Neural cell (in vitro differentiated cells): ENCODE data around the gene FOXP2.

ENCODE experiments used
- EZH2 ChIP-seq: fragments of 200-600, 300-800 bp; shearing (Covaris generic), sonication (generic); IDR thresholded peaks from 2 replicates; pipeline ENCODE4 v1.6.1; 2014; ENCODE audit warnings: antibody characterized with exemption, low read length, borderline replicate concordance, mild to moderate bottlenecking; ENCODE audit not compliant: insufficient read depth, poor library complexity, severe bottlenecking
- POLR2AphosphoS5 ChIP-seq: IDR thresholded peaks from 2 replicates; pipeline ENCODE4 v1.6.1; 2012
- TAF1 ChIP-seq: IDR thresholded peaks from 2 replicates; pipeline ENCODE4 v1.6.1; 2012; ENCODE audit warnings: low read depth
- TF ChIP-seq, protein P1 (sequence below): fragments of 450-650 bp; IDR thresholded peaks from 2 replicates; pipeline ENCODE4 v1.5.1; 2014; ENCODE audit warnings: antibody characterized with exemption, mild to moderate bottlenecking, moderate library complexity; ENCODE audit not compliant: poor library complexity, severe bottlenecking

GRCh38 chr7:114589436-114589835 lies 174.8 kb downstream of the FOXP2 start:
- TF ChIP-seq, protein P1, sequence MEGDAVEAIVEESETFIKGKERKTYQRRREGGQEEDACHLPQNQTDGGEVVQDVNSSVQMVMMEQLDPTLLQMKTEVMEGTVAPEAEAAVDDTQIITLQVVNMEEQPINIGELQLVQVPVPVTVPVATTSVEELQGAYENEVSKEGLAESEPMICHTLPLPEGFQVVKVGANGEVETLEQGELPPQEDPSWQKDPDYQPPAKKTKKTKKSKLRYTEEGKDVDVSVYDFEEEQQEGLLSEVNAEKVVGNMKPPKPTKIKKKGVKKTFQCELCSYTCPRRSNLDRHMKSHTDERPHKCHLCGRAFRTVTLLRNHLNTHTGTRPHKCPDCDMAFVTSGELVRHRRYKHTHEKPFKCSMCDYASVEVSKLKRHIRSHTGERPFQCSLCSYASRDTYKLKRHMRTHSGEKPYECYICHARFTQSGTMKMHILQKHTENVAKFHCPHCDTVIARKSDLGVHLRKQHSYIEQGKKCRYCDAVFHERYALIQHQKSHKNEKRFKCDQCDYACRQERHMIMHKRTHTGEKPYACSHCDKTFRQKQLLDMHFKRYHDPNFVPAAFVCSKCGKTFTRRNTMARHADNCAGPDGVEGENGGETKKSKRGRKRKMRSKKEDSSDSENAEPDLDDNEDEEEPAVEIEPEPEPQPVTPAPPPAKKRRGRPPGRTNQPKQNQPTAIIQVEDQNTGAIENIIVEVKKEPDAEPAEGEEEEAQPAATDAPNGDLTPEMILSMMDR = no peak
- TF ChIP-seq EZH2 (no peak), TAF1 (no peak), POLR2AphosphoS5 (no peak)
